Astrocyte (in vitro differentiated cells and primary cell): ENCODE data around the gene ENTPD7. TPM values are rescaled to one million over a fixed set of nuclear protein-coding genes. Genes with fewer than 3 reads are reported as not detected.

ENCODE experiments used
- DNase-seq: peaks from one replicate; pipeline ENCODE4 v3.0.0-alpha.2; 2010; ENCODE audit warnings: low read depth
- FAIRE-seq: peaks from 2 replicates; lab custom pipeline; 2011; peaks lifted over from hg19 to GRCh38; lab: Jason Lieb, UNC
- H2AFZ ChIP-seq: 2 replicates; pipeline ENCODE4 v1.6.0; 2012; ENCODE audit warnings: low read depth, low read length, inconsistent platforms
- H3K27ac ChIP-seq: 2 replicates; pipeline ENCODE4 v1.5.1; 2011; ENCODE audit warnings: low read depth, low read length, inconsistent platforms
- H3K27me3 ChIP-seq: 2 replicates; pipeline ENCODE4 v1.6.0; 2011; ENCODE audit warnings: low read length, inconsistent platforms; ENCODE audit not compliant: insufficient read depth
- H3K36me3 ChIP-seq: 2 replicates; pipeline ENCODE4 v1.5.1; 2011; ENCODE audit warnings: low read length, inconsistent platforms; ENCODE audit not compliant: insufficient read depth
- H3K4me1 ChIP-seq: 2 replicates; pipeline ENCODE4 v1.5.1; 2011; ENCODE audit warnings: low read length, inconsistent platforms; ENCODE audit not compliant: insufficient read depth
- H3K4me2 ChIP-seq: 2 replicates; pipeline ENCODE4 v1.6.0; 2012; ENCODE audit warnings: low read length, inconsistent platforms
- H3K4me3 ChIP-seq: 2 replicates; pipeline ENCODE4 v1.5.1; 2011; ENCODE audit warnings: low read depth, mild to moderate bottlenecking, low read length, inconsistent platforms; ENCODE audit not compliant: insufficient read depth
- H3K79me2 ChIP-seq: 2 replicates; pipeline ENCODE4 v1.6.0; 2012; ENCODE audit warnings: mild to moderate bottlenecking, low read length, inconsistent platforms; ENCODE audit not compliant: insufficient read depth
- H3K9ac ChIP-seq: 2 replicates; pipeline ENCODE4 v1.6.0; 2012; ENCODE audit warnings: mild to moderate bottlenecking, low read length, inconsistent platforms
- H3K9me3 ChIP-seq: 2 replicates; pipeline ENCODE4 v1.5.1; 2012; ENCODE audit warnings: low read depth, mild to moderate bottlenecking, low read length, inconsistent platforms; ENCODE audit not compliant: insufficient read depth
- H4K20me1 ChIP-seq: 2 replicates; pipeline ENCODE4 v1.6.0; 2012; ENCODE audit warnings: low read length, inconsistent platforms; ENCODE audit not compliant: insufficient read depth
- H3K27ac Mint-ChIP-seq: one replicate; pipeline ENCODE4 v1.8.0; 2021; ENCODE audit warnings: mild to moderate bottlenecking, mixed read lengths; ENCODE audit not compliant: unreplicated experiment
- H3K27me3 Mint-ChIP-seq: one replicate; pipeline ENCODE4 v1.8.0; 2021; ENCODE audit warnings: low read depth, mixed read lengths; ENCODE audit not compliant: unreplicated experiment
- H3K36me3 Mint-ChIP-seq: one replicate; pipeline ENCODE4 v1.8.0; 2021; ENCODE audit warnings: low read depth, mixed read lengths; ENCODE audit not compliant: unreplicated experiment
- H3K4me1 Mint-ChIP-seq: one replicate; pipeline ENCODE4 v1.8.0; 2021; ENCODE audit warnings: low read depth, mixed read lengths; ENCODE audit not compliant: unreplicated experiment
- H3K4me3 Mint-ChIP-seq: one replicate; pipeline ENCODE4 v1.8.0; 2021; ENCODE audit warnings: mild to moderate bottlenecking, moderate library complexity, mixed read lengths; ENCODE audit not compliant: unreplicated experiment
- H3K9me3 Mint-ChIP-seq: one replicate; pipeline ENCODE4 v1.8.0; 2021; ENCODE audit warnings: mild to moderate bottlenecking, mixed read lengths; ENCODE audit not compliant: unreplicated experiment
- EZH2 ChIP-seq: IDR thresholded peaks from 2 replicates; pipeline ENCODE4 v1.6.1; 2012; ENCODE audit warnings: mild to moderate bottlenecking, low read length, inconsistent platforms; ENCODE audit not compliant: insufficient read depth
- total RNA-seq: library from RNA; stranded (reverse); gene quantifications from 2 replicates; pipeline ENCODE4 v1.2.1, GENCODE V29; 2021
- TF ChIP-seq, protein P1 (sequence below): IDR thresholded peaks from 2 replicates; pipeline ENCODE4 v1.5.1; 2011; ENCODE audit warnings: low read depth, mild to moderate bottlenecking, inconsistent platforms, low read length, moderate library complexity; ENCODE audit not compliant: insufficient read depth

Gene ENTPD7
- total RNA-seq, 1 donor from 2014 or later, result 21.6 TPM

- Mint-ChIP-seq H3K4me3 (no peak overlapping the region), H3K4me1 (peaks cover 13% of the 10 kb centered on the region), H3K9me3 (no peaks in the 10 kb centered on the region), H3K36me3 (peaks cover 10% of the 10 kb centered on the region), H3K27me3 (no peaks in the 10 kb centered on the region), H3K27ac (no peak overlapping the region)
- Histone ChIP-seq H3K27me3 (no peaks in the 10 kb centered on the region), H3K9me3 (no peaks in the 10 kb centered on the region), H2AFZ (no peak overlapping the region), H3K9ac (no peak overlapping the region), H3K27ac (no peak overlapping the region), H3K36me3 (peaks cover 25% of the 10 kb centered on the region), H3K4me2 (no peak overlapping the region), H3K79me2 (peaks cover 25% of the 10 kb centered on the region), H3K4me1 (peaks cover 14% of the 10 kb centered on the region), H4K20me1 (peaks cover 8% of the 10 kb centered on the region), H3K4me3 (no peak overlapping the region)
- FAIRE-seq (no peak), DNase-seq (no peak)
- no peak for TF ChIP-seq EZH2
- TF ChIP-seq, protein P1, sequence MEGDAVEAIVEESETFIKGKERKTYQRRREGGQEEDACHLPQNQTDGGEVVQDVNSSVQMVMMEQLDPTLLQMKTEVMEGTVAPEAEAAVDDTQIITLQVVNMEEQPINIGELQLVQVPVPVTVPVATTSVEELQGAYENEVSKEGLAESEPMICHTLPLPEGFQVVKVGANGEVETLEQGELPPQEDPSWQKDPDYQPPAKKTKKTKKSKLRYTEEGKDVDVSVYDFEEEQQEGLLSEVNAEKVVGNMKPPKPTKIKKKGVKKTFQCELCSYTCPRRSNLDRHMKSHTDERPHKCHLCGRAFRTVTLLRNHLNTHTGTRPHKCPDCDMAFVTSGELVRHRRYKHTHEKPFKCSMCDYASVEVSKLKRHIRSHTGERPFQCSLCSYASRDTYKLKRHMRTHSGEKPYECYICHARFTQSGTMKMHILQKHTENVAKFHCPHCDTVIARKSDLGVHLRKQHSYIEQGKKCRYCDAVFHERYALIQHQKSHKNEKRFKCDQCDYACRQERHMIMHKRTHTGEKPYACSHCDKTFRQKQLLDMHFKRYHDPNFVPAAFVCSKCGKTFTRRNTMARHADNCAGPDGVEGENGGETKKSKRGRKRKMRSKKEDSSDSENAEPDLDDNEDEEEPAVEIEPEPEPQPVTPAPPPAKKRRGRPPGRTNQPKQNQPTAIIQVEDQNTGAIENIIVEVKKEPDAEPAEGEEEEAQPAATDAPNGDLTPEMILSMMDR, result no peak
Measured at GRCh38 chr10:99671386-99671785, 12.1 kb downstream of the ENTPD7 start.

- H3K4me1 Mint-ChIP-seq, result peaks cover 4% of the 10 kb centered on the region
- H3K9me3 ChIP-seq, result no peaks in the 10 kb centered on the region
- no peak overlapping the region for H3K27ac ChIP-seq
- peaks cover 12% of the 10 kb centered on the region for H3K36me3 Mint-ChIP-seq
- H3K4me3 Mint-ChIP-seq, result no peak overlapping the region
- TF ChIP-seq, protein P1, result no peak
- no peak for TF ChIP-seq EZH2
- FAIRE-seq (no peak), DNase-seq (peak; percentile 44)
- H3K36me3 ChIP-seq, result peaks cover 25% of the 10 kb centered on the region
- no peaks in the 10 kb centered on the region for H3K27me3 Mint-ChIP-seq
- no peak overlapping the region for H3K27ac Mint-ChIP-seq
- peaks cover 5% of the 10 kb centered on the region for H3K4me1 ChIP-seq
- H3K4me3 ChIP-seq, result no peak overlapping the region
- peaks cover 5% of the 10 kb centered on the region for H4K20me1 ChIP-seq
- H3K9me3 Mint-ChIP-seq, result no peaks in the 10 kb centered on the region
- H3K9ac ChIP-seq, result no peak overlapping the region
- H2AFZ ChIP-seq, result no peak overlapping the region
- H3K27me3 ChIP-seq, result no peaks in the 10 kb centered on the region
- no peak overlapping the region for H3K4me2 ChIP-seq
- H3K79me2 ChIP-seq, result peaks cover 32% of the 10 kb centered on the region
Measured at GRCh38 chr10:99672884-99673283, 13.6 kb downstream of the ENTPD7 start.

- FAIRE-seq (no peak), DNase-seq (no peak)
- Histone ChIP-seq H2AFZ (no peak overlapping the region), H3K4me2 (no peak overlapping the region), H3K4me3 (no peak overlapping the region), H3K4me1 (peaks cover 5% of the 10 kb centered on the region), H3K36me3 (peaks cover 24% of the 10 kb centered on the region), H3K79me2 (peaks cover 32% of the 10 kb centered on the region), H4K20me1 (peaks cover 5% of the 10 kb centered on the region), H3K27ac (no peak overlapping the region), H3K27me3 (no peaks in the 10 kb centered on the region), H3K9ac (no peak overlapping the region), H3K9me3 (no peaks in the 10 kb centered on the region)
- Mint-ChIP-seq H3K27me3 (no peaks in the 10 kb centered on the region), H3K4me3 (no peak overlapping the region), H3K4me1 (peaks cover 4% of the 10 kb centered on the region), H3K36me3 (peaks cover 12% of the 10 kb centered on the region), H3K27ac (no peak overlapping the region), H3K9me3 (no peaks in the 10 kb centered on the region)
- no peak for TF ChIP-seq EZH2
- TF ChIP-seq, protein P1, result no peak
Measured at GRCh38 chr10:99673492-99673891, 14.2 kb downstream of the ENTPD7 start.
